Peyer's patch (tissue), 4 donors: ENCODE results near the gene TBC1D25.

Experiments
- CTCF ChIP-seq, 6 experiments: fragments of 450-650 bp in 4 of 6; fragments of 200-600 bp in 2 of 6; sonication (generic) in 1 of 6; IDR thresholded peaks; one replicate each; pipeline ENCODE4 v1.5.1; 2017 to 2019; ENCODE audit warnings: antibody characterized with exemption in 6 of 6, mild to moderate bottlenecking in 3 of 6, moderate library complexity in 1 of 6
- POLR2A ChIP-seq, 2 donors: fragments of 450-650 bp; IDR thresholded peaks; one replicate each; pipeline ENCODE4 v1.5.1; 2017; ENCODE audit warnings: antibody characterized with exemption in 2 of 2, mild to moderate bottlenecking in 2 of 2, moderate library complexity in 2 of 2

GRCh38 chrX:48541140-48541814 is 1.8 kb downstream of the TBC1D25 start:
- no peak for TF ChIP-seq POLR2A (IDR thresholded peaks at IDR 0.05)
- no peak for TF ChIP-seq CTCF (IDR thresholded peaks at IDR 0.05)
